Fibroblast of villous mesenchyme (primary cell): ENCODE results near the gene C16orf95. TPM values are rescaled to one million over a fixed set of nuclear protein-coding genes. Genes with fewer than 3 reads are reported as not detected.

Experiments
- DNase-seq: peaks from one replicate; pipeline ENCODE4 v3.0.0-alpha.2; 2010; ENCODE audit warnings: low read depth
- H3K4me3 ChIP-seq: 2 replicates; pipeline ENCODE4 v1.5.1; 2011; ENCODE audit warnings: low read depth, mild to moderate bottlenecking, low read length
- CTCF ChIP-seq: IDR thresholded peaks from 2 replicates; pipeline ENCODE4 v1.5.1; 2012; ENCODE audit warnings: low read depth, mild to moderate bottlenecking, low read length; ENCODE audit not compliant: insufficient read depth
- total RNA-seq: library from RNA; depleted of rRNA; stranded (reverse); fragments of >200 nt; gene quantifications from 2 replicates; pipeline ENCODE4 v1.2.3, GENCODE V29; 2012

Gene C16orf95
- total RNA-seq, 1 donor = 4.7 TPM

- no peak for DNase-seq
- TF ChIP-seq CTCF = no peak
- no peak overlapping the region for H3K4me3 ChIP-seq
Observed at GRCh38 chr16:87353613-87354012, 36.4 kb upstream of the C16orf95 start.

GRCh38 chr16:87352818-87353217 lies 35.6 kb upstream of the C16orf95 start:
- no peak overlapping the region for H3K4me3 ChIP-seq
- DNase-seq = no peak
- TF ChIP-seq CTCF = no peak

- no peak for TF ChIP-seq CTCF
- H3K4me3 ChIP-seq = no peak overlapping the region
- peak; percentile 86 for DNase-seq
Observed at GRCh38 chr16:87351320-87351698, 34.1 kb upstream of the C16orf95 start.

- H3K4me3 ChIP-seq = peak overlapping the region; percentile 34
- no peak for TF ChIP-seq CTCF
- DNase-seq = peak; percentile 76
Observed at GRCh38 chr16:87350681-87351319, 33.6 kb upstream of the C16orf95 start.

GRCh38 chr16:87350031-87350430 lies 32.8 kb upstream of the C16orf95 start:
- no peak overlapping the region for H3K4me3 ChIP-seq
- DNase-seq = no peak
- no peak for TF ChIP-seq CTCF

GRCh38 chr16:87348616-87349157 lies 31.5 kb upstream of the C16orf95 start:
- DNase-seq = no peak
- no peak overlapping the region for H3K4me3 ChIP-seq
- TF ChIP-seq CTCF = no peak
